A549 (cell line): ENCODE data around the gene OPN1SW.

Experiments used
- CEBPB ChIP-seq, 2 experiments: fragments of >200 bp in 1 of 2; sonication (Bioruptor Twin) in 1 of 2; formaldehyde crosslinking in 1 of 2; IDR thresholded peaks; 2 replicates each; pipeline ENCODE4 v1.6.1; 2012 to 2016
- CHD4 ChIP-seq: fragments of 200-600 bp; sonication (generic); IDR thresholded peaks from 2 replicates; pipeline ENCODE4 v1.6.1; 2016; ENCODE audit warnings: antibody characterized with exemption, mild to moderate bottlenecking, borderline replicate concordance
- EHMT2 ChIP-seq: fragments of 200-600 bp; sonication (generic); IDR thresholded peaks from 2 replicates; pipeline ENCODE4 v1.6.1; 2016; ENCODE audit warnings: antibody characterized with exemption, low read depth, mild to moderate bottlenecking, moderate library complexity
- EP300 ChIP-seq, 2 experiments: fragments of >200 bp; sonication (Bioruptor Twin); formaldehyde crosslinking; IDR thresholded peaks; 2 replicates in 1 of 2; 3 replicates in 1 of 2; pipeline ENCODE4 v1.6.1; 2016 to 2017
- FOXS1 ChIP-seq: fragments of 250-450 bp; sonication (Bioruptor Pico); IDR thresholded peaks from 2 replicates; pipeline ENCODE4 v1.5.0; 2020; ENCODE audit warnings: mild to moderate bottlenecking, moderate library complexity
- HDAC2 ChIP-seq: fragments of 200-600 bp; sonication (generic); IDR thresholded peaks from 2 replicates; pipeline ENCODE4 v1.6.1; 2016
- JUN ChIP-seq, 2 experiments: fragments of >200 bp; sonication (Bioruptor Twin); formaldehyde crosslinking; IDR thresholded peaks; 2 replicates in 1 of 2; 3 replicates in 1 of 2; pipeline ENCODE4 v1.6.1; 2016 to 2017
- JUNB ChIP-seq: fragments of >200 bp; sonication (Bioruptor Twin); formaldehyde crosslinking; IDR thresholded peaks from 2 replicates; pipeline ENCODE4 v1.6.1; 2016
- POLR2A ChIP-seq: IDR thresholded peaks from 2 replicates; pipeline ENCODE4 v1.6.1; 2012; ENCODE audit warnings: mild to moderate bottlenecking, low read length
- RCOR1 ChIP-seq: fragments of 150-350 bp; IDR thresholded peaks from 2 replicates; pipeline ENCODE4 v1.6.1; 2014; ENCODE audit warnings: antibody characterized with exemption, low read length, low read depth
- SREBF2 ChIP-seq: fragments of 450-650 bp; IDR thresholded peaks from 2 replicates; pipeline ENCODE4 v1.6.1; 2014; ENCODE audit warnings: mild to moderate bottlenecking, moderate library complexity
- TF ChIP-seq, protein P1 (sequence below): fragments of 250-450 bp; sonication (Bioruptor Pico); IDR thresholded peaks from 2 replicates; pipeline ENCODE4 v1.5.0; 2021; ENCODE audit warnings: mild to moderate bottlenecking, moderate library complexity, borderline replicate concordance
- TF ChIP-seq, protein P2 (sequence below): fragments of >200 bp; sonication (Bioruptor Twin); formaldehyde crosslinking; IDR thresholded peaks from 3 replicates; pipeline ENCODE4 v1.5.1; 2016

DNA sequence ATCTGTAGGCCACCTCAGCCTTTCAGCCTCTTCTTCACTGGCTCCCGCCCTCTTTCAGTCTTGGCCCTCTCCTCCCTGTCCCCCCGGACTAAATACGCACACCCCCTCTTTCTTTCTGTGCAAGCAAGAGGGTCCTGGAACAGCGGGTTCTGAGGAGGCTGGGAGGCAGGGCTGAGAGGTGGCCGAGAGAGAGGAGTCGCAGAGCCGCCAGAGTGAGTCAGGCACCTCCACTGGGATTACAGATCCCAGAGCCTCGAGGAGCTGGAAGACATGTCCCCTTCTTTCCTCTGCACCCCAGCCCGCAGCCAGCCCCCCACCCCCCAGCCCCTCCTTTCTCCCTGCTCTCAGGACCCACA lies 16.4 kb upstream of the OPN1SW start:
- TF ChIP-seq CHD4 (no peak), JUN (IDR thresholded peaks at IDR 0.05) (no peak), JUNB (no peak), POLR2A (no peak), FOXS1 (CRISPR knock-in tag) (no peak), SREBF2 (no peak), RCOR1 (no peak), CEBPB (IDR thresholded peaks at IDR 0.05) (no peak), EHMT2 (no peak), EP300 (IDR thresholded peaks at IDR 0.05) (no peak), HDAC2 (no peak)
- TF ChIP-seq, protein P1, sequence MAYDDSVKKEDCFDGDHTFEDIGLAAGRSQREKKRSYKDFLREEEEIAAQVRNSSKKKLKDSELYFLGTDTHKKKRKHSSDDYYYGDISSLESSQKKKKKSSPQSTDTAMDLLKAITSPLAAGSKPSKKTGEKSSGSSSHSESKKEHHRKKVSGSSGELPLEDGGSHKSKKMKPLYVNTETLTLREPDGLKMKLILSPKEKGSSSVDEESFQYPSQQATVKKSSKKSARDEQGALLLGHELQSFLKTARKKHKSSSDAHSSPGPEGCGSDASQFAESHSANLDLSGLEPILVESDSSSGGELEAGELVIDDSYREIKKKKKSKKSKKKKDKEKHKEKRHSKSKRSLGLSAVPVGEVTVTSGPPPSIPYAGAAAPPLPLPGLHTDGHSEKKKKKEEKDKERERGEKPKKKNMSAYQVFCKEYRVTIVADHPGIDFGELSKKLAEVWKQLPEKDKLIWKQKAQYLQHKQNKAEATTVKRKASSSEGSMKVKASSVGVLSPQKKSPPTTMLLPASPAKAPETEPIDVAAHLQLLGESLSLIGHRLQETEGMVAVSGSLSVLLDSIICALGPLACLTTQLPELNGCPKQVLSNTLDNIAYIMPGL (CRISPR knock-in tag) = no peak
- TF ChIP-seq, protein P2, sequence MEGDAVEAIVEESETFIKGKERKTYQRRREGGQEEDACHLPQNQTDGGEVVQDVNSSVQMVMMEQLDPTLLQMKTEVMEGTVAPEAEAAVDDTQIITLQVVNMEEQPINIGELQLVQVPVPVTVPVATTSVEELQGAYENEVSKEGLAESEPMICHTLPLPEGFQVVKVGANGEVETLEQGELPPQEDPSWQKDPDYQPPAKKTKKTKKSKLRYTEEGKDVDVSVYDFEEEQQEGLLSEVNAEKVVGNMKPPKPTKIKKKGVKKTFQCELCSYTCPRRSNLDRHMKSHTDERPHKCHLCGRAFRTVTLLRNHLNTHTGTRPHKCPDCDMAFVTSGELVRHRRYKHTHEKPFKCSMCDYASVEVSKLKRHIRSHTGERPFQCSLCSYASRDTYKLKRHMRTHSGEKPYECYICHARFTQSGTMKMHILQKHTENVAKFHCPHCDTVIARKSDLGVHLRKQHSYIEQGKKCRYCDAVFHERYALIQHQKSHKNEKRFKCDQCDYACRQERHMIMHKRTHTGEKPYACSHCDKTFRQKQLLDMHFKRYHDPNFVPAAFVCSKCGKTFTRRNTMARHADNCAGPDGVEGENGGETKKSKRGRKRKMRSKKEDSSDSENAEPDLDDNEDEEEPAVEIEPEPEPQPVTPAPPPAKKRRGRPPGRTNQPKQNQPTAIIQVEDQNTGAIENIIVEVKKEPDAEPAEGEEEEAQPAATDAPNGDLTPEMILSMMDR = no peak
